Testis (tissue), 3 donors: Measurements from ENCODE around the gene ADAM21. TPM values are rescaled to one million over a fixed set of nuclear protein-coding genes. Genes with fewer than 3 reads are reported as not detected.
"Not testable (repeated sequence)": the region's sequence is repeated elsewhere in the genome, so short reads cannot be mapped to it uniquely, and the experiment has no call there.

Experiments
- DNase-seq: peaks from one replicate; pipeline ENCODE4 v3.0.0-alpha.2; 2019
- H3K27ac ChIP-seq, 2 donors: fragments of 200-600 bp; sonication (generic); one replicate each; pipeline ENCODE4 v1.5.1; 2019
- H3K27me3 ChIP-seq: fragments of 200-600 bp; sonication (generic); one replicate; pipeline ENCODE4 v1.5.1; 2019
- H3K36me3 ChIP-seq: fragments of 200-600 bp; sonication (generic); one replicate; pipeline ENCODE4 v1.5.1; 2017; ENCODE audit warnings: low read depth; ENCODE audit errors: missing control alignments
- H3K4me1 ChIP-seq: fragments of 200-600 bp; sonication (generic); one replicate; pipeline ENCODE4 v1.5.1; 2019
- H3K4me3 ChIP-seq, 2 donors: fragments of 200-600 bp; sonication (generic); one replicate each; pipeline ENCODE4 v1.5.1; 2017 to 2019
- H3K9me3 ChIP-seq: fragments of 200-600 bp; sonication (generic); one replicate; pipeline ENCODE4 v1.5.1; 2017
- POLR2A ChIP-seq: fragments of 450-650 bp; IDR thresholded peaks from one replicate; pipeline ENCODE4 v1.6.1; 2017; ENCODE audit warnings: antibody characterized with exemption, mild to moderate bottlenecking, moderate library complexity
- WGBS, 2 donors: methylation state at CpG; one replicate each; pipeline ENCODE4 v1.1.5; 2018; 5-methylcytosine and 5-hydroxymethylcytosine counted together
- intact Hi-C: fragments of 100-400 bp; cut with DNase I; formaldehyde crosslinking; loops from one replicate; pipeline ENCODE4 v1.15.1; 2023; ENCODE audit warnings: low total_unique reads
- polyA plus RNA-seq: library from polyadenylated mRNA; stranded (reverse); fragments of 350-450 nt; fragmentation: Illumina TruSeq; extraction: RNeasy Lipid Tissue Mini Kit (QIAGEN cat#74804); gene quantifications from one replicate; pipeline ENCODE4 v1.2.3, GENCODE V29; 2014; ENCODE audit warnings: low read depth, low replicate concordance; ENCODE audit not compliant: insufficient read depth
- total RNA-seq, 2 donors: library from RNA; depleted of rRNA; stranded (reverse); fragments of >200 nt; gene quantifications; one replicate each; pipeline ENCODE4 v1.2.3, GENCODE V29; 2016
- TF ChIP-seq, protein P1 (sequence below), 3 experiments: fragments of 450-650 bp in 2 of 3; fragments of 200-600 bp in 1 of 3; sonication (generic) in 1 of 3; IDR thresholded peaks; one replicate each; pipeline ENCODE4 v1.5.1; 2016 to 2019; ENCODE audit warnings: antibody characterized with exemption in 3 of 3, mild to moderate bottlenecking in 2 of 3, moderate library complexity in 1 of 3

ADAM21 gene
- total and polyA plus RNA-seq, 3 donors from 2014 or later = 4.6 to 15.6 (median 13.7) TPM

DNA sequence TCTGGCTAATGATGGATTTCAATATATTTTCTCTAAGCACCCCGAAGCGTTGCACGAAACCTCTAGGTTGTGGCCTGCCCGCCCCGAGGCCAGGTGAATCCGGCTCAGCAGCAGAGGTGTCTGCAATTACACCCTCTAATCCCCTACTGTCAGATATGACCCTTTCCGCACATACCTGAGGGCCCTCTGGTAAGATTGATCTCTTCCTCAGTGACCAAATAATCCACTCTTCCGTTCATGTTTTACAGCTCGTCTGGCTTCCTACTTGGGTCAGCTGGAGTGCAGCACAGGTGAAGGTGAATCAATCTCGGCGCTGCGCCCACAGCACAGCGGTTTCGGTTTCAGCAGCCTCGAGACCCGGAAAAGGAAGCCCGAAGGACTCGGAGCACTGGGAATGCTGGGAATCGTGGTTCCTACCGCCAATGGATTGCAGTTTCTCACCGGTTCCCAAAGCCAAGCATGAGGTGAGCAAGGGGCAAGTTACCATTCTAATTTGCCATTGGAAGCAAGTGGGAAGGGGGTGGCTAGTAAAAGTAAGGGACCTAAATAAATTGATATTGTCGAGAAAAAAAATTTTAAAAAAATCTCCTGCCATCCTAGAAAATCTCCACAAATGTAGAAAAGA is 35.1 kb upstream of the ADAM21 start, which contains the start of gene SYNJ2BP:
Gene SYNJ2BP (minus strand): TSS at position 366 of the 625 bp plus-strand sequence. CDS start 127 bp downstream, at position 239.
- intact Hi-C loops = no loop called here
- peak; percentile 91 for DNase-seq
- WGBS, 2 donors = 1% methylated on average over 22 of the region's 22 CpGs
- Histone ChIP-seq H3K4me3 (peak within 1 kb of the TSS; percentile 75 to 84), H3K4me1 (peaks cover 7% of the 10 kb centered on the region), H3K36me3 (no peaks in the 10 kb centered on the region), H3K27ac (peak within 1 kb of the TSS in 1 of 2 donors; percentile 54), H3K9me3 (no peaks in the 10 kb centered on the region), H3K27me3 (no peaks in the 10 kb centered on the region)
- TF ChIP-seq, protein P1, sequence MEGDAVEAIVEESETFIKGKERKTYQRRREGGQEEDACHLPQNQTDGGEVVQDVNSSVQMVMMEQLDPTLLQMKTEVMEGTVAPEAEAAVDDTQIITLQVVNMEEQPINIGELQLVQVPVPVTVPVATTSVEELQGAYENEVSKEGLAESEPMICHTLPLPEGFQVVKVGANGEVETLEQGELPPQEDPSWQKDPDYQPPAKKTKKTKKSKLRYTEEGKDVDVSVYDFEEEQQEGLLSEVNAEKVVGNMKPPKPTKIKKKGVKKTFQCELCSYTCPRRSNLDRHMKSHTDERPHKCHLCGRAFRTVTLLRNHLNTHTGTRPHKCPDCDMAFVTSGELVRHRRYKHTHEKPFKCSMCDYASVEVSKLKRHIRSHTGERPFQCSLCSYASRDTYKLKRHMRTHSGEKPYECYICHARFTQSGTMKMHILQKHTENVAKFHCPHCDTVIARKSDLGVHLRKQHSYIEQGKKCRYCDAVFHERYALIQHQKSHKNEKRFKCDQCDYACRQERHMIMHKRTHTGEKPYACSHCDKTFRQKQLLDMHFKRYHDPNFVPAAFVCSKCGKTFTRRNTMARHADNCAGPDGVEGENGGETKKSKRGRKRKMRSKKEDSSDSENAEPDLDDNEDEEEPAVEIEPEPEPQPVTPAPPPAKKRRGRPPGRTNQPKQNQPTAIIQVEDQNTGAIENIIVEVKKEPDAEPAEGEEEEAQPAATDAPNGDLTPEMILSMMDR (IDR thresholded peaks at IDR 0.05) = no peak
- TF ChIP-seq POLR2A = no peak

DNA sequence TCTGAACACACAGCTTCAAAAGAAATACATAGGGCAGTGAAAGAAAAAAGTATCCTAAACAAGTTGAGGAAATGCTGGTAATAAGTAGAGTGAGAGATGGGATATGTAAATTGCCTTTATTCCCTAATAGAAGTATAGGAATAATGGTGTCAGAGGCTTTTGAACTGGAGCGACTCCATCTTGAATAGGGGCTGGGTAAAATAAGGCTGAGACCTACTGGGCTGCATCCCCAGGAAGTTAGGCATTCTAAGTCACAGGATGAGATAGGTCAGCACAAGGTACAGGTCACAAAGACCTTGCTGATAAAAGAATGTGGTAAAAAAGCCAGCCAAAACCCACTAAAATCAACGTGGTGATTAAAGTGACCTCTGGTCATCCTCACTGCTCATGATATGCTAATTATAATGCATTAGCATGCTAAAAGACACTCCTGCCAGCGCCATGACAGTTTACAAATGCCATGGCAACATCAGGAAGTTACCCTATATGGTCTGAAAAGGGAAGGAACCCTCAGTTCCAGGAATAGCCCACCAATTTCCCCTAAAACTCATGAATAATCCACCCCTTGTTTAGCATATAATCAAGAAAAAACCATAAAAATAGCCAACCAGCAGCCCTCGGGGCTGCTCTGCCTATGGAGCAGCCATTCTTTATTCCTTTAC is 32.6 kb upstream of the ADAM21 start:
- H3K4me1 ChIP-seq, H3K9me3 ChIP-seq, H3K27me3 ChIP-seq, H3K27ac ChIP-seq, H3K4me3 ChIP-seq, H3K36me3 ChIP-seq, intact Hi-C loops, DNase-seq: not testable (repeated sequence)
- 64 to 68% methylated on average over 4 of the region's 4 CpGs for WGBS, 2 donors

DNA sequence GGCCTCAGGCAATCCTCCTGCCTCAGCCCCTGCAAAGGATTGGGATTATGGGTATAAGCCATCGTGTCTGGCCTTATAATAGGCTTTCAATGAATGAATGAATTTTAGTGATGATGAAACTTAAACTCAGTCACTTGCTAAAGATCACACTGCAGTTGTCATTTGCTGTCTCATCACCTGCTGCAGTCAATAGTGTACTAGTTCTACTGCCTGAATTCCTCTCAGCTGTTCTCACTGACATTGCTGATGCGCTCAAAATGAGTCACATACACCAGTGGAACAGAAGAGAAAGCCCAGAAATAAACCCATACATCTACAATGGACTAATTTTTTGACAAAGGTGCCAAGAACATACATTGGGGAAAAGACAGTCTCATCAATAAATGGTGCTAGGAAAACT is 29.4 kb upstream of the ADAM21 start:
- no peak overlapping the region for H3K27ac ChIP-seq
- H3K27me3 ChIP-seq = no peaks in the 10 kb centered on the region
- H3K4me1 ChIP-seq = no peaks in the 10 kb centered on the region
- WGBS, 2 donors = 90% methylated on average over 2 of the region's 2 CpGs
- H3K4me3 ChIP-seq = no peak overlapping the region
- intact Hi-C loops = no loop called here
- TF ChIP-seq POLR2A = no peak
- TF ChIP-seq, protein P1 (IDR thresholded peaks at IDR 0.05) = no peak
- no peaks in the 10 kb centered on the region for H3K36me3 ChIP-seq
- H3K9me3 ChIP-seq = no peaks in the 10 kb centered on the region
- no peak for DNase-seq

DNA sequence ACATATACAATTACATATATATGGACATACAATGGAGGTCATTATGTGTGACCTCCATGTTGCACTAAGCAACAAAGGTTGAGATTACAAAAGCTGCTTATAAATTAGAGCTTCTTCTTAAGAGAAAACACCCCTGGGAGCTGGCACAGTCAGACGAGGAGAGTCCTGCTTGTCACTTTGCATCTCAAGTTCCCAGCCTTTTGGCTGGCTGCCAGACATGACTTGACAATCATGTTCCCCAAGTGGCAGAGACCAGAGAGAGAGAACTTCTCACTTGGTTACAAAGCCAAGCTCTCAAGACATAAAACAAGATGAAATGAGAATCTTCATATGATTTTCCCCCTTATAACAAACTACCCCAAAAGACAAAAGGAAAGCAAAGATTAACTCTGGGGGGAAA is 26.6 kb upstream of the ADAM21 start:
- no peak overlapping the region for H3K27ac ChIP-seq
- 10 to 28% methylated on average over 1 of the region's 1 CpG for WGBS, 2 donors
- peak; percentile 16 for DNase-seq
- no peak for TF ChIP-seq POLR2A
- TF ChIP-seq, protein P1 (IDR thresholded peaks at IDR 0.05) = no peak
- H3K36me3 ChIP-seq = no peaks in the 10 kb centered on the region
- no peaks in the 10 kb centered on the region for H3K9me3 ChIP-seq
- intact Hi-C loops = no loop called here
- no peak overlapping the region for H3K4me3 ChIP-seq
- H3K27me3 ChIP-seq = no peaks in the 10 kb centered on the region
- H3K4me1 ChIP-seq = no peaks in the 10 kb centered on the region

DNA sequence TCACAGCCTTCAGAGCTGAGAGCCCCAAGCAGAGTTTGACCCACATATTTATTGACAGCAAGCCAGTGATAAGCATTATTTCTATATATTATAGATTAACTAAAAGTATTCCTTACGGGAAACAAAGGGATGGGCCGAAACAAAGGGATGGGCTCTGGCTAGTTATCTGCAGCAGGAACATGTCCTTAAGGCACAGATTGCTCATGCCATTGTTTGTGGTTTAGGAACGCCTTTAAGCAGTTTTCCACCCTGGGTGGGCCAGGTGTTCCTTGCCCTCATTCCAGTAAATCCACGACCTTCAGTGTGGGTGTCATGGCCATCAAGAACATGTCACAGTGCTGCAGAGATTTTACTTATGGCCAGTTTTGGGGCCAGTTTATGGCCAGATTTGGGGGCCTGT is 25.4 kb upstream of the ADAM21 start:
- H3K27me3 ChIP-seq, intact Hi-C loops, H3K4me3 ChIP-seq, H3K27ac ChIP-seq, H3K9me3 ChIP-seq, H3K4me1 ChIP-seq, DNase-seq, H3K36me3 ChIP-seq: not testable (repeated sequence)
- 78 to 79% methylated on average over 4 of the region's 4 CpGs for WGBS, 2 donors
